ENCODE measurements around the gene ANKRD42.
A peak's percentile ranks its signal among the peaks of the same experiment; 100 is the strongest.

ANKRD42 gene

GRCh38 chr11:83238111-83238510 is 44.6 kb downstream of the ANKRD42 start:
- DNase-seq, result no peak
- Histone ChIP-seq H3K9me3 (no peaks in the 10 kb centered on the region), H3K4me1 (no peaks in the 10 kb centered on the region), H3K27me3 (no peaks in the 10 kb centered on the region), H3K36me3 (no peaks in the 10 kb centered on the region), H3K4me3 (ENCODE audit: low read depth, low read length) (no peak overlapping the region)
- no peak for TF ChIP-seq CTCF (IDR thresholded peaks at IDR 0.05; ENCODE audit: low read depth, low read length)

- no peaks in the 10 kb centered on the region; the same call in 1 of the 2 replicates for H3K4me1 ChIP-seq
- H3K9me3 ChIP-seq, result no peaks in the 10 kb centered on the region
- no peaks in the 10 kb centered on the region for H3K27me3 ChIP-seq
- no peaks in the 10 kb centered on the region for H3K36me3 ChIP-seq
- H3K4me3 ChIP-seq (ENCODE audit: low read depth, low read length), result no peak overlapping the region
- TF ChIP-seq CTCF (IDR thresholded peaks at IDR 0.05; ENCODE audit: low read depth, low read length), result peak; percentile 84
- peak; percentile 70 for DNase-seq
Observed at GRCh38 chr11:83241291-83241946, 47.9 kb downstream of the ANKRD42 start.

- DNase-seq, result no peak
- Histone ChIP-seq H3K9me3 (no peaks in the 10 kb centered on the region), H3K27me3 (no peaks in the 10 kb centered on the region), H3K4me1 (no peaks in the 10 kb centered on the region; the same call in 1 of the 2 replicates), H3K36me3 (no peaks in the 10 kb centered on the region), H3K4me3 (ENCODE audit: low read depth, low read length) (no peak overlapping the region)
- no peak for TF ChIP-seq CTCF (IDR thresholded peaks at IDR 0.05; ENCODE audit: low read depth, low read length)
Observed at GRCh38 chr11:83249445-83249844, 55.9 kb downstream of the ANKRD42 start.

- Histone ChIP-seq H3K4me1 (no peaks in the 10 kb centered on the region; the same call in 1 of the 2 replicates), H3K4me3 (ENCODE audit: low read depth, low read length) (no peak overlapping the region), H3K27me3 (no peaks in the 10 kb centered on the region), H3K36me3 (no peaks in the 10 kb centered on the region), H3K9me3 (no peaks in the 10 kb centered on the region)
- DNase-seq, result peak; percentile 7
- peak; percentile 79 for TF ChIP-seq CTCF (IDR thresholded peaks at IDR 0.05; ENCODE audit: low read depth, low read length)
Observed at GRCh38 chr11:83249972-83250593, 56.6 kb downstream of the ANKRD42 start.

- no peaks in the 10 kb centered on the region for H3K36me3 ChIP-seq
- TF ChIP-seq CTCF (IDR thresholded peaks at IDR 0.05; ENCODE audit: low read depth, low read length), result no peak
- no peaks in the 10 kb centered on the region for H3K4me1 ChIP-seq
- DNase-seq, result no peak
- H3K9me3 ChIP-seq, result no peaks in the 10 kb centered on the region
- no peak overlapping the region for H3K4me3 ChIP-seq (ENCODE audit: low read depth, low read length)
- H3K27me3 ChIP-seq, result no peaks in the 10 kb centered on the region
Observed at GRCh38 chr11:83252266-83252665, 58.8 kb downstream of the ANKRD42 start.

GRCh38 chr11:83252941-83253340 is 59.4 kb downstream of the ANKRD42 start:
- no peaks in the 10 kb centered on the region for H3K4me1 ChIP-seq
- TF ChIP-seq CTCF (IDR thresholded peaks at IDR 0.05; ENCODE audit: low read depth, low read length), result no peak
- no peaks in the 10 kb centered on the region for H3K9me3 ChIP-seq
- H3K36me3 ChIP-seq, result no peaks in the 10 kb centered on the region
- H3K4me3 ChIP-seq (ENCODE audit: low read depth, low read length), result no peak overlapping the region
- no peak for DNase-seq
- H3K27me3 ChIP-seq, result no peaks in the 10 kb centered on the region
